Urothelium cell line (cell line): Measurements from ENCODE around the gene PRPF6.

Experiments used
- DNase-seq: peaks from one replicate; pipeline ENCODE4 v3.0.0; 2011; ENCODE audit warnings: low spot score, mixed read lengths
- FAIRE-seq: peaks from 2 replicates; lab custom pipeline; 2011; peaks lifted over from hg19 to GRCh38; lab: Jason Lieb, UNC

Gene PRPF6

DNA sequence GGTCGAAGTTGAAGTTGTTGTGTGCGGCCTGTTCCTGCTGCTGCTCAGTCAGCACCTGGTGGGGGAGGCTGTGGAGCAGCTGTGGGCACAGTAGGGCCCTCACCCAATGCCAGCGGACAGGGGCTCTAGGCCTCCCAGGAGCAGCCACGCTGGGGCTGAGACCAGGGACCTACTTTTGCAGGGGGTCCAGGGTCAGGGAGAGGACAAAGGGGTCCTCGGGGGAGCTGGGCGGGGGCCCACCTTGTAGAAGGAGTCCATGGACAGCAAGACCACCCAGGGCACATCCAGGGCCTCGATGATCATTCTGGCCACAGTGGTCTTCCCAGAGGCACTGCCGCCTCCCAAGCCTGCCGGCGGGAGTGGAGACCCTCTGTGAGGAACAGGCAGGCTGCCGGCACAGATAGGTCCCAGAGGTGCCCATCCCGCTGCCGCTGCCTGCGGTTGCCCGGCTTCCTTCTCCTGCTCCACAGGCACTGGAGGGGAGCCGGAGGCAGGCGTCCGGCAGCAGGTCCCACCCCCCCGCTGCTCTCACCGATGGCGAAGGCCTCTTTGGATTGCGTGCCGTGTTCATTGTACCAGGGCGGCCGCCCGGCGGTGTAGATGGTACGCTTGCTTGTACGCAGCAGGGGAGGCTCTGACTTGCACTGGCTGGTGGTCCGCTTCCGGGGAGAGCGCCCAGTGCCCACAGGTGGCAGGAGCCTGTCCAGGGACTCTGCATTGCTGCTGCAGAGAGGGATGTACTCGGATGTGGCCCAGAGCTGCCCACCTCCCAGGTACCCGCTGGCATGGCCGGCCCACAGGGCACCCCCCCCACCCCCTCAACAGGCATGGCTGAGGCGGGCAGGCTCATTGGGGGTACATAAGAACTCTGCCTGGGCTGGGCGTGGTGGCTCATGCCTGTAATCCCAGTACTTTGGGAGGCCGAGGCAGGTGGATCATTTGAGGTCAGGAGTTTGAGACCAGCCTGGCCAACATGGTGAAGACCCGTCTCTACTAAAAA is 34.7 kb upstream of the PRPF6 start:
- DNase-seq (no peak), FAIRE-seq (no peak)

DNA sequence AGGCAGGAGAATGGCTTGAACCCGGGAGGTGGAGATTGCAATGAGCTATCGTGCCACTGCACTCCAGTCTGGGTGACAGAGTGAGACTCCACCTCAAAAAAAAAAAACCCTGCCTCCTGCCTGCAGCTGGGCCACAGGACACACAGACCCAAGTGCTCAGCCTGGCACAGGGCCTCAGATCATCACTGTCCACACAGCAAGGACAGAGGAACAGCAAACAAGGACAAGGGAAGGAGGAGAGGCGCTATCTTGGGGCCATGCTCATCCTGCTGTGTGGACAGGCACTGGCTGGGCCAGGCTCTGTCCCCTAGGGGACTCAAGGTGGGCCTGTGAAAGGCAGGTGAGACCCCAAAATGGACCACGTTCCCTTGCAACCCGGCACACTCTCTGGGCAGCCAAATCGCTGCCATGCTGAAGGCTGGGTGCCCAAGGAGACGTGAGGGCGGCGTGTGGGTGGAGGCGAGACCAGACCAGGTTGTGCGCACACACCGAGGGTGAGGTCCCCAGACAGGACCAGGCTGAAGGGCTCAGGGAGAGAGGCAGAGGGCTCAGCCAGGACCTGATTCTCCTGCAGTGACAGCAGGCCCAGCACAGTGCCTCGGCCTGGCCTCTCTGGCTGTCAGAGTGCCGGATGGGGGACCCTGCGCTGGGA is 33.8 kb upstream of the PRPF6 start:
- FAIRE-seq (no peak), DNase-seq (no peak)

DNA sequence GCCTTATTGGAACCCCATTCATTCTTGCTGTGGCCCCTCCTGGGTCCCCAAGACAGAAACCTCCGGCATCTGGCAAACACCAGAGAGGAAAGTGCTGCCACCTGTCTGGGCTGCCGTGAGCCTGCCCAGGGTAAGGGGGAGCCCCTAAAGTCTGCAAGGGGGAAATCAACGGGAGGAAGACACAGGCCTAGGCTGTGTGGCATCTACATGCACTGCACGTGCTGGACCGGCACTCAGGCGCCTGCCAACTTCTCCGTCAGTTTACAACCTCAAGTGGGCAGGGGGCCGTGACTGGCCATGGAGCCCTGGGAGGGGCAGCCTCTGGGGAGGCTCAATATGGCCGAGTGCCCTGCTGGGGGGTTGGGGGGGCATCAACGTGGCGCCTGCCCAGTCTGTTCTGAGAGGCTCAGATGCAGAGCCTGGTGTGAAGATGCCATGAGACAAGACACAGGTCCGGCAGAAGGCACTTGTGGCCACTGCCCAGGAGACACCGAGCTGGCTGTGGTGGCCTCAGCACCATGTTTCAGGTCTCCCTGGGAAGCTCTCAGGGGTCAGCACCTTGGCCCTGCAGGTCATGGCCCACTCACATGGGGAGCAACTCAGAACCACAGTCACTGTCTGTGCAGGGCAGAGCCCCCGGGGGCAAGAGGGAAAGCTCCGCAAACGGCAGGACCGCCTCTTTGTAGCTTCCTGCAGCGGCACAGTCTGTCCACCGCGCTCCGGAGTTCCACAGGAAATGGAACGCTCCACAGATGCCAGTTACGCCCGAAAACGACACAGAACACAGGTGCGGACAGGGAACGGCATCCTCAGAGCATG is 33.1 kb upstream of the PRPF6 start:
- FAIRE-seq, result no peak
- DNase-seq, result no peak

DNA sequence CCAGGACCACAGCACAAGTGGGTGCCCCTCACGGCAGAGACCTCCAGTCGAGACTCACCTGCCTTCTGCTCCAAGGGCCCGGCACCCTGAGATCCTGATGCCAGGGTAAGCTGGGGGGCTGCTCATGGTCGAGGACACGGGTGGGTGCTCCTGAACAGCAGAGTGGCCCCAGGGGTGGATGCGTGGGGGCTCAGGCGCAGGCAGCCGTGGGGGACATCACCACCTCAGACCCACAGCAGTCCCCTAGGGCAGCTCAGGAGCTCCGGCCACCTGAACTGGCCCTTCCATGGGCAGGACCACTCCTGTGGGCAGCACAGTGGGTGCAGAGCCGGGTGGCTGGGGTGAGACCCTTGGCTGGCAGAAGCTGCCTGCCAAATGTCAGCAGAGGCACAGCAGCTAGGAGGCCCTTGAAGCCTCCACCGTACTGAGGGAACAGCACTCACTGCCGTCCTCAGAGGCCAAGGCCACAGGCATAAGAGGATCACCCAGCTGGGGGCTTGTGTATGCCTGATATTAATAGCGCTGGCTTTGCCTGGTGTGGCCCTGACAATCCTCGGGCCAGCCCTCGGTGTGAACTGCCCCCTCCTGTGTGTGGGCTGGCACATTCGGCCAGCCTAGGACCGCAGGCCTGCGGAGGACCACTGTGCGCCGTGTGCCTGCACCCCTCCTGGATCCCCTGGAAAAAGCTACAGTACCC is 30.1 kb upstream of the PRPF6 start:
- DNase-seq, result no peak
- FAIRE-seq, result no peak

DNA sequence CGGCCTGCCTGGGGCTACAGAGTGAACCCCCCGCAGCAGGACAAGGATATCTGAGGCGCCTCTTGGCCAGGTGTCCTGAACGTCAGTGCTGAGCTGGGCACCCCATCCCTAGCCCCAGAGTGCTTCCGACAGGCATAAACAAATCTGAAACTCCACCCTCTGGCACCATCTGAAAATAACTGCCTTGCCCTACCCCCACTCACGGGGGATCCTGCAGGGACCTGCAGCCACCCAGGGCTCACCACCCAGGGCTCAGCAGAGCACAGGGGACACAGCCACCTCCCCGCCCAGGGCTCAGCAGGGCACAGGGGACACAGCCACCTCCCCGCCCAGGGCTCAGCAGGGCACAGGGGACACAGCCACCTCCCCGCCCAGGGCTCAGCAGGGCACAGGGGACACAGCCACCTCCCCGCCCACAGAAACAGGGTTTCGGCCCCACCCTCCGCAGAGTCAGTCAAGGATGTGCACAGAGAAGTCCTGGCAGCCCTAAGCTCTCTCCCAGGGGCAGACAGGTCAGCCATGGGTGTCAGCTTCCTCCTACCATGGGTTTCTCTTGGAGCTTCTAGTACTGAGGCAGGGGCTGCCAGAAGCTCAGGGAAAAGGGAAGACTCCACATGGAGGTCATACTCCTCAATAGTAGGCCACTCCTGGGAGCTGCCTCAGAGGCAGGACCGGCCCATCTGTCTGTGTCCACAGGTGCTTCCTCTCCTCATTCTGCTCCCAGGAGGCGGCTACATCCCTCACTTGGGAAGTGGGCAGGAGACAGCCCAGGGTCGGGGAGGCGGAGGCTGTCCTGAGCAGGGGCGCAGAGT is 29.3 kb upstream of the PRPF6 start:
- DNase-seq (no peak), FAIRE-seq (no peak)

DNA sequence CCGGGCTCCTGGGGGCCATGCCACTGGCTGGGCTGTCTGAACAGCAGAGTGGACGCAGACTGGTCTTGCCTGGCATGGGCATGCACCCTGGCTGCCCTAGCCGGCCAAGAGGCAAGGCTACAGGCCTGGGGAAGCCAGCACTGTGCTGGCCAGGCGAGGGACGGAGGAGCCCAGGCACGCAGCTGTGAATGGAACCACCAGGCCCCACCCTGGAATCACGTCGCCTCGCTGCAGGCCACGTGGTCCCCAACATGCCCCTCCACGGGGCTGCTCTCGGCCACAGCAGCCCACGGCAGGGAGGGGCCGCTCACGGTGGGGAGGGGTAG is 28.8 kb upstream of the PRPF6 start:
- no peak for FAIRE-seq
- no peak for DNase-seq

DNA sequence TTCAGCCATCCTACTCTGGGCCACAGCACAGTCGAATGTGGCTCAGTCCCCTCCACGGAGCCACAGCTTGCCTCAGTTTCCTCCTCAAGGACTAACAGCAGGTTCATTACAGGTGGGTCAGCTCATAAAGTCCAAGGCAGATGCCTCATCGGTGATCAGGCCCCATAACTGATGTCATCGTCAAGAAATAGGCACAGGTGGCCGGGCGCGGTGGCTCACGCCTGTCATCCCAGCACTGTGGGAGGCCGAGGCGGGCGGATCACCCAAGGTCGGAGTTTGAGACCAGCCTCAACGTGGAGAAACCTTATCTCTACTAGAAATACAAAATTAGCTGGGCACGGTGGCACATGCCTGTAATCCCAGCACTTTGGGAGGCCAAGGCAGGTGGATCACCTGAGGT is 28.2 kb upstream of the PRPF6 start:
- DNase-seq (no peak), FAIRE-seq (no peak)

DNA sequence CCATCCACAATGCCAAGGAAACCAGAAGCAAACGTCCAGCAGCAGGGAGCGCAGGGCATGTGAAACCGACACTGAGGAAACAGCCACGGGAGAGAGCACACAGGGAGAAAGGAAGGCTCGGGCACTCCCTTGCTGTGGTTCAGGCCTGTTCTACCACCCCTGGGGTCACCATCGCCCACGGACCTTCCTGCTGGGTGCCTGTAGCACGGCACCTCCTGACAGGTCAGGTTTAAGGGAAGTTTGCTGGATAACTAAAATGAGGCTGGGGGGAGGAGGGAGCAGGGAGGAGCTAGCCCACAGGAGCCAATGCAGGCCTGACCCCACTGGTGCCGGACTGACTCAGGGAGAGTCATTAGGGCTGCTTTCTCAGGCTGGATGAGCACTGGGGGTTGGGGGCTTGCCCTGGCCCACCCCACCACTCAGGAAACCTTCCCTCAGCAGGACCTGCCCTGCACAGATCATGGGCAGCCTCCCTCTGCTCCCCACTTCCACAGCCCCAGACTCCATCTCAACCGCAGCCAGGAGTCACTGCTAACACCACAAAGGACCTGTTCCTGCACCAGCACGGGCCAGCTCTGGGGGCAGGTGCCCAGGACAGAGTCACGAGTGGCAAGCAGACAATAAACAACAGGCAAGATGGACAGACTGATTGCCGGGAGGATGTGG is 27.0 kb upstream of the PRPF6 start:
- no peak for DNase-seq

DNA sequence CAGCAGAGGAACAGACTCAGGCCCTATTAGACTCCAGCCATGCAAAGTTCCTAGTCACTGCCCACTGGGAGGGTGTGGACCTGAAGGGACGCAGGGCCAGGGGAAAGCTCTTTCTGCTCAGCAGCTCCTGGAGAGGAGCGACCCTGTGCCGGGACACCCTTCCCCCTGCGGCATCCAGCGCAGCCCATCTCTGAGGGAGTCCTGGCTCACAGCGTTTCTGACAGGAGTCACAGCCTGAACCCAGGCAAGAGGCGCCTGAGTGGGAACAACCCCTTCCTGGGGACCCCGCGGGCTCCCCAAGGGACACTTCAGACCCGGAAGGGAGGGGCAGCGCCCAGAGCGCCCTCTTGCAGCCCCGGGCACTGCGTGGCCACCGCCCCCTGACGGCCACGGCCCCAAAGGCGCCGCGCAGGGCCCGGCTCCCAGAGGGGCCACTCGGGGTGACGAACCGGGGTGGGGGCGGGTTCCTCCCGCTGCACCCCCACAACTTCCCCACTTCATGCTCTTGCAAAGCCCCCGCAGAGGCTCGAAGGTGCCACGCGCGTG is 25.6 kb upstream of the PRPF6 start:
- FAIRE-seq, result no peak
- peak; percentile 49 for DNase-seq

More for the DNA sequence above, 27.0 kb upstream of the PRPF6 start:
- FAIRE-seq, result no peak

DNA sequence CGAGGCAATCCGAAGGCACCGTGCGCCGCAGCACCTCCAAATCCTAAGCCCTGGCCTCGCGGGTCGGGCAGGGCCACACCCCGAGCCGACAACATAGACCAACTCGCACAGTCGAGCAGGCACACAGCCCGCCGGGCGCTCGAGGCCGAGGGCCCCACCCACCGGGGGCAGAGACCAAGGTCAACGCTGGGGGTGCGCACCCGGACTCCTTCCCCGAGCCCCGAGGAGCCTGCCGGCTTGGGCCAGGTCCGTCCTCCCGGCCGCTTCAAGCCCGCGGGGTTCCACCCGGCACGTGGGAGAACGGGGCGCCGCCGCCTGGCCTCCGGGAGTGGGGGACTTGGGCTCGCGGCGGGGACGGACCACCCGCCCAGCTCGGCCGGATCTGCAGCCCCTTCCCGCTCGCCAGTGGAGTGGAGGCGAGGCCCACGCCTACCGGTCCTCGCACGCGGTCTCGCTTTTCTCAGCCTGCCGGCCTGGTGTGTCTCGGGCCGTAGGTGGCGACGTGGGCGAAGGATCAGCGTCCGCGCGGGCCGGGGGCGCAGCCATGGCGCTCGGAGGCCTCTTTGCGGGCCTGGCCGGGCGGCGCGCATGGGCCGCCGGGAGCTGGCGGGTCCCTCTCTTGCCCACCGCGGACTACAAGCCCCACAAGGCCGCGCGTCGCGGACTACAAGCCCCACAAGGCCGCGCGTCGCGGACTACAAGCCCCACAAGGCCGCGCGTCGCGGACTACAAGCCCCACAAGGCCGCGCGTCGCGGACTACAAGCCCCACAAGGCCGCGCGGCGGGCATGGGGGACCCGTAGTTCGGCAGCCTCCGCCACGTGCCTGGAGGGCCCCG is 24.9 kb upstream of the PRPF6 start, which contains the start of gene UCKL1:
Gene UCKL1, minus strand, starts transcription at position 590 of the 837 bp plus-strand sequence. Its CDS starts 44 bp downstream, at position 546.
- peak; percentile 90 for DNase-seq

DNA sequence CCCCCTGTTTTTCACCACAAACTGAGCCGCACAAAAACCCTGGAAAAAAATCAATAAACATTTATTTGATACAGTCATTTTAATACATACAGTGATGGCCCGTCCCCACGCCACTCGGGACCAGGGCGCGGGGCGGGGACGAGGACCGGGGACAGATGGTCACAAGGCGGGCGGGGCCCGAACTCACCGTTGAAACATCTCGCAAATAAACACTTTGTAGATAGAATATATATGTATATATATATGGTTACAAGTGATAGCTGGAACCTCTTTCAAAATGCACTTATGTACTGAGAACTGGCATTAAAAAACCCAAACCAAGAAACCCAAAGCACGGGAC is 24.3 kb upstream of the PRPF6 start:
- DNase-seq, result no peak
- no peak for FAIRE-seq

More for the DNA sequence above, 24.9 kb upstream of the PRPF6 start, which contains the start of gene UCKL1:
- no peak for FAIRE-seq

DNA sequence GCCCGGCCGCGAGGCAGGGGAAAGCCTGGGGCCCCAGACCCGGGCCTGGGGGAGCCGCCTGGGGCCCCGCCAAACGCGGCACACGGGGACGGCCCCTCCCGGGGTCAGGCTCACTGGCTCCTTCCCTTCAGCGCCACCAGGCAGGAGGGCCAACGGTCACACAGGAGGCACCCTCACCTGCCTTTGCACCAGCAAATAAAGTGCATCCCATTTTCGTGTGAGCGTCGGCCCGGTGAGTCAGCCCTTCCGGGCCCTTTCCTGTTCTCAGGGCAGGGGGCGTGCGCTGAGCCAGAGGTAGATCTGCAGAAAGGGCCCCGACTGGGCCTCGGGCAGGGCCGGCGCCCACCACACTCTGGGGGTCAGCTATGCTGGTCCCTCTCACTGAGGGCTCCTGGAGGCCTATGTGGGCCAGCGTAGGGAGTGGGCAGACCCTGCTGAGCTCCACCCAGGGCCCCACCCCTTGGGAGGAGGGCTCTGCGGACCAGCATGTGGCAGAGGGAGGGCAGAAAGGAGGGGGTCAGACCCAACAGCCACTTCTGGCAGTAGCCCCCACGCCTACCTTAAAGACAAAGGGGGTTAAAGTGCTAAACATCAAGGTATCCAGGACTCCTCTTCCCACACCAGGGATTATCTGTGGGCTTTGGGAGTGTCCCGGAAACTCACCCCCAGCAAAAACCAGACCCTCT is 23.8 kb upstream of the PRPF6 start:
- FAIRE-seq, result no peak
- DNase-seq, result peak; percentile 79

DNA sequence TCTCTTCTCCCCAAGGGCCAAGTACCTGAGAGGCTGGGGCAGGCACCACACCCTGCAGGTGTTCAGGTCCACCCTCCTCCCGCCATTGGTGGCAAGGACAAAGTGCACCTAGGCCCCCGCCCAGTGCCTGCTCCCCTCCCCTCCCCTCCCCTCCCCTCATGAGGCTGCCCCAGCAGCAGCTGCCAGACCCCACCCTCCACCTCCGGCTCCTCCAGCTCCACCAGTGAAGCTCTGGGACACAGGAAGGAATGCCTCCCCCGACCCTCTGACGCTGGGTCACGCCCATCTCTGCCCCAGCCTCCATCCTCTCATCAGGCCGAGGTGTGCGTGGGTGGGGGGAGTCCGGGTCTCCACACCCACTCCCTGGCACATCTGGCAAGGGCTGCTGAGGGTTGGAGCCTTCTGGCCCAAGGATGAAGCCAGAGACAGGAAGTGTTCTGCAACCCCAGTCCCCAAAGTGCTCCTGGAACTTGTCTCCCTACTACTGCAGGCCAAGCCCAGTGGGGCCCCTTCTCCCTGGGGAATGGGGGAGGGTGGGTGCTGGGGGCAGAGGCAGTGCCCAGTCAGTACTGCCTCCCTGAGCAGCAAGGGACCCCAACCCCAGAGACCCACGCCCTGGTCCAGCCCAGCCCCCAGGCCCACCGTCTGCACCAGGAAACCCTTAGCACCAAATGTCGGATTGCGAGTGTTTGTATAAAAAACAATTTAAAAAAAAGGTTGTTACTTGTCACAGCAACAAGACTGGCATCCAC is 23.1 kb upstream of the PRPF6 start:
- FAIRE-seq (no peak), DNase-seq (peak; percentile 25)

DNA sequence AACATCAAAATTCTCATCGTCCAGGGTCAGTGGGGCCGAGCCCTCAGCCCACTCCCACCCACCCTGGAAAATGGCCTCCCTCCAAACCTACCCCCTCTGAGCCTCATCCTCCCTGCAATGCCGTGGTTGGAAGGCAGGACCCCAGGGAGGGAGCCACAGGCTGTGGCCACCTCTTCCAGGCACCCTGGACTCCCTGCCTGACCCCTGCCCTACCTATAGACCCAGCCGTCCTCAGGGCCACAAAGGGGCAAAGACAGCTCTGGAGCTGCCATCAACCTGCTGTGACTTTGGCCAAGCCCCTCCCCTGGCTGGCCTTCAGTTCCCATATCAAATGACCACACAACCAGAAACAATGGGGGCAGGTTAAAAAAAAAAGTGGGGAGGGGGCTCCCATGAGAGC is 22.5 kb upstream of the PRPF6 start:
- no peak for FAIRE-seq

DNA sequence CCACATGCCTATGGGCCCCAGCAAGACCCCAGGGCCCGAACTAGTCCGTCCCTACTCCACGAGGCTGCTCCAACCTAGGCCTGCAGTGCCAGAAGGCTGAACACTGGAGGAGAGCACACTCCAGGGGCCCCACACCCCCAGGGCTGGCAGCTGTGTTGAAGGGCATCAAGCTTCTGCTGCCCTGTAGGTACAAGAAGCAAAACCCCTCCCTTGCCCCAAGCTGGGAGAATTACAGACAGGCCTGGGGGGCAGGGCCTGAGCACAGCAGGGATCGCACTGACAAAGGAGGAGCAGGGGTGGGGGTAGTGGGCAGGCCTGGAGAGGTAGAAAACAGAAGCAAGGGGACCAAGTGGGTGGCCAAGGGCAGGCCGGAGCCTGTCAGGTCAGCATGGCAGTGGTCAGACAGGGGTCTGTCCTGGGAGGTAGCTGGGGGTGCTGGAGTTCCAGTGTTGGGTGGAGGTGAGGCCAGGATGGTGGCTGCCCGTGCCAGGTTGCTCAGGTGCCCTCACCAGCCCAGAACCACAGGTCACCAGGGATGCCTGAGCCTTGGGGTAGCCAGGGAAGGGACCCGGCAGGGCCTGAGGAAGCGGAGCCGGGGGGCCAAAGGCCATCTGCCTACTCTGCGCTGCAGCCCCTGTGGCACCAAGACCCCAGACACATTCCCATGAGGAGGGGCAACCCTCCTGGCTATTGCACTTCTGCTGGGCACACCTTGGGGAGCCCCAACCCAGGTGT is 21.8 kb upstream of the PRPF6 start:
- no peak for FAIRE-seq

More for the DNA sequence above, 22.5 kb upstream of the PRPF6 start:
- no peak for DNase-seq

DNA sequence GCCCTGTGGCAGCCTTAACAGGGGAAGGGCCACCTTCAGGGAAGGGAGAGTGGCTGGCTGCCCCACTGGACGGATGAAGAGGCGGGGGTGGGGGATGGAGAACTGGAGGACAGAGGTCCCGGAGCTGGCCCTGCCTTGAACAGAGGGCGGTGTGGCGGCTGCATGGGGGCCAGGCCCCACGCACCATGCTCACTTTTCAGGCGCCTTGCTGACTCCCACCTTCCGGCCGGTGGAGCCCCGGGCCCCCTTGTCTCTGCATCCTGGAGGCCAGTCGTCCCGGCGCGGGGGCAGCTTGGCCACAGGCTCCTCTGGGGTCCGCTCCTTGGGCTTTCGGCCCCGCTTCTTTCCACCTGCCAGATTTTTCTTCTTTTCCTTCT is 21.2 kb upstream of the PRPF6 start:
- FAIRE-seq (no peak), DNase-seq (no peak)

More for the DNA sequence above, 21.8 kb upstream of the PRPF6 start:
- DNase-seq, result no peak
